Smooth muscle cell of the pulmonary artery (primary cell): ENCODE results near the gene PARD3. TPM values are rescaled to one million over a fixed set of nuclear protein-coding genes. Genes with fewer than 3 reads are reported as not detected.

Source experiments
- total RNA-seq: library from RNA; depleted of rRNA; stranded (reverse); fragments of >200 nt; gene quantifications from 2 replicates; pipeline ENCODE4 v1.2.3, GENCODE V29; 2014

Gene PARD3
- total RNA-seq = 51.8 and 54.5 TPM in 2 replicates

DNA sequence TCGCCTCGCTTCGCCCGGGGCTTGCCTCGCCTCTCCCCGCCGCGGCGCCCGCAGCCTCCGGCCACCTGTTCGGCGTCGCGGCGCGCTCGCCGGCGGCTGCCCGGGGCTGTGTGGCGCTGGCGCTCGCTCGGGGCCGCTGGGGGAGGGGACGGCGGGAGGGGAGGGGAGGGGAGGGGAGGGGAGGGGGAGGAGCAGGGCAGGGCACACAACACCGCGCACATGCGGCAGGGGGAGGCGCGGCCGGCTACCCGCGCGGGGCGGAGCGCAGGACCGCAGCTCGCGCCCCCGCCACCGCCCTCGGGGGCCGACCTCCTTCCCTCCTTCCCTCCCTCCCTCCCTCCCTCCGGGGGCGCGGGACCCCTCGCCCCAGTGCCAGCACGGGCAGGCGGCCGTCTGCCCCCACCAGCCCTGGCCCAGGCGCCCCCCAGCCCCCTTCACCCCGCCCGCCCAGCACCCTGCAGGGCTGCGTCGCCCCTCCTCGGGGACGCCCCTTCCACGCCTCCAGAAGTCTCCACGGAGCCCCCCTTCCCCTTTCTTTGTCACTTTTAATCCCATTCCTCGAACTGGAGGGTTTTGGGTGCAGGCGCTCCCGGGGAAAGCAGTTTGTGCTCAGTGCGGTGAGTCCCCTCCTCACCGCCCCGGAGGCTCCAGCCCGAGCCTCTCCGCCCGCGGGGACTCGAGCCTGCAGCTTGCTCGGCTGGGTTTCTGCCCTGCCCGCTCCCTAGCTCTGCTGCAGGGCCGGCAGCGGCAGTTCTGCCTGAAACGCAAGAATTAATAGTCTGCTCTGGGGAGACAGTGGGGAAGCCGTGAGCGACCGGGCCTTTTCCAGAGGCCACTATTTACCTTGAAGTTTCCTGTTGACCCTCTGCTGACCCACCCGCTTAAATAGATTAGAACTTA lies at the start of gene PARD3:
TSS of gene PARD3 (minus strand) at position 112 of the 900 bp plus-strand sequence. CDS start 301 bp downstream, outside the sequence.

